H54 (cell line): ENCODE data around the gene SLC2A9.

Experiments
- DNase-seq: peaks from one replicate; pipeline ENCODE4 v3.0.0; 2011; ENCODE audit warnings: low spot score, mixed read lengths; ENCODE audit not compliant: insufficient read length
- FAIRE-seq: peaks from 3 replicates; lab custom pipeline; 2011; peaks lifted over from hg19 to GRCh38; lab: Jason Lieb, UNC
- POLR2A ChIP-seq: IDR thresholded peaks from 2 replicates; pipeline ENCODE4 v1.6.1; 2011; ENCODE audit warnings: low read depth, mild to moderate bottlenecking, low read length

The SLC2A9 gene

DNA sequence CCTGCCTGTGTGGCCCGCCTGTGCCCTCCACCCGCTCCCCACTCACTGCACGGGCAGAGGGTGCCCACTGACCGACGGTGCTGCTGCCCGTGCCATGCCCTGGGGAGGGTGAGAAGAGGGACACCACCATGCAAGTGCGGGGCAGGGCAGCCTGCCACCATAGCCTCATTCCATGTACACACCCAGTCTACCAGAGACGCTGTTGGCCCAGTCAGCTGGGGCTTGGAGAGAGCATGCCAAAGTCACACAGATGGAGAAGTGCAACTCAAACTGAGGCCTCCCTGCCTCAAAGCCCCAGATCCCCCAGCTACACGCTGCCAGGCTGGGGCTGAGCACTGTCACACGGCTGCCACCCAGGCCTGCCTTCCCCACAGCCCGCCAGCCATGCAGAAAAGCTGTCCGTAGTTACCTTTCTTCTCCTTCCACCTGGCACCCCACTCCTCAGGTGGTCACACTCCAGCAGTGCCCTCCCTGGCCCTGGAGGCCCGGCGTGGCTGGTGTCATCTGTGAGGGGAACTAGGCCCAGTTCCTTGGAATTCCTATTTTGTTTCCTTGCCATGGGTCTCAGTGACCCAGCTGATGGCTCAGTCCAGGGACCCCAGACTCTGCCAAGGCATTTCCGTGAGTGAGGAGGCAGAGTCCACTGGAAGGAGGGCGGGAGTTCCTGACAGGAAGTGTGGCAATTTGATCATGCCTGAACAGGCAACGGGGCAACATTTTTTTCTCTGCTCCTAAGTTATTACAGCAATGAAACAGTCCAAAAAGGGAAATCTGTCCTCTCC, at the start of gene SLC2A9:
SLC2A9 (minus strand) TSS at position 627 of the 782 bp plus-strand sequence; CDS start at position 559, 68 bp downstream.
- FAIRE-seq: no peak
- DNase-seq: no peak
- TF ChIP-seq POLR2A: no peak

DNA sequence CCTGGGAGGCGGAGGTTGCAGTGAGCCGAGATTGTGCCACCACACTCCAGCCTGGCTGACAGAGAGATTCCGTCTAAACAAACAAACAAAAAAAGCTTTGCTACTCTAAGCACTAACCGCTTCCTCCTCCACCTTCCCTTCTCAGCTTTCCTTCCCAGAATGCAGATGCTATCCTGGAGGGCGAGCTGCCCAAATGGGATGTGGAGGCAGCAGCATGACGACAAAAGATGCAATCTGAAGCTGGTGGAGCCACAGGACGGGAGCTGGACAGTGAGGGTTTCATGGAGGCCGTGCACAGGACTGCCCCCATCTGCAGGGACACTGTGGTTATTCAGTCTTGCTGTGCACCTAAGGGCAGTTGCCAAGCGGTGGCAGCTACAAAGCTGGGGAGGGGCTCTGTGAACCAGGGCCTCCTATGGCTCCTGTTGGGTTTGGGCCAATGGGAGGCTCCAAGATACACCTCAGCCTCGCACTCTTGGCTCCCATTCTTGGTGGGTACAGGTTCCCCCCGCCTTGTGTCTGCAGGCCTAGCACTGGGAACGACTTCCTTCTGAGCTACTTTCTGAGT, 47.9 kb upstream of the SLC2A9 start:
- no peak for TF ChIP-seq POLR2A
- FAIRE-seq (no peak), DNase-seq (no peak)

DNA sequence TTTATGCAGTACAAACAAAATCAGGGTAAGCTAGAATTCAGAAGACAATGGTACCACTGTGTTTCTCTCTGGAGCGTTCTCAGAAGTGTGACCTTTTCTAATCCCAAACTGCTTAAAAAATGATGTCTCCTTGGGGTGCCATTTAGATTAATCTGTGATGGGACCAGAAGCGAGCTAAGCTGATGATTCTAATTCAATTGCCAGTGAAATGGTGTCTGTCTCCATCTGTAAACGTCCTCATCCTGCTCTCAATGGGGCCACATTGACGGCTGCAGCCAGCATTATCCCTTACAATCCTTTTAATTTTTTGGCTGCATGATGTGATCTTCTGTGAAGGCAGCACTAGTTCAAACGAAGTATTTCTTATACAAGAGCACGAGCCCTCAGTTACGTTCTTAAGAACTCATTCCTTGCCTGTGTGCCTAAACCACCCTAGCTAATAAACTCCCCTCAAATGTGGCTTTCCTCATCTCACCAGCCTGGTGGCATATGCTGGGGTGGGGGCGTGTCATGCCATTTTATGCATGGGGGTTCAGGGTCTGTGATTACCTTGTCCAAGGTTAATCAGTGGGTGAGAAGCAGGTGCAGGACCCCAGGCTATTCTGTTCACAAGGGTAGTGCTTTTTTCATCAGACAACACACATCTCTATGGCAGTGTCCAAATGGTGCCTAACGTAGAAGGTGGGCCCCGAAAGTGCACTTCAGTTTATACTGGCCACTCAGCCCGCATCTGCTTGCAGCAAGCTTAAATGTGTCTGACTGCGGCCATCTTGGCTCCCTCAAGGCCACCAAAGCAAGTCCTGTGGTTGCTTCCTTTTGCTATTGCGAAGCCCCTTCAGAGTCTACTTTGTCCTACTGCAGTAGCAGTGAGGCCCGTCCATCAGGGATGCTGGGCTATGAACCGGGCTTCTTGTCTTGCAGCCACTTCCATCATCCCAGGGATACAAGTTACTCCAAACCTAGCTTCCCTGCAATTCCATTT, 45.7 kb upstream of the SLC2A9 start:
- DNase-seq: no peak
- no peak for FAIRE-seq
- no peak for TF ChIP-seq POLR2A

DNA sequence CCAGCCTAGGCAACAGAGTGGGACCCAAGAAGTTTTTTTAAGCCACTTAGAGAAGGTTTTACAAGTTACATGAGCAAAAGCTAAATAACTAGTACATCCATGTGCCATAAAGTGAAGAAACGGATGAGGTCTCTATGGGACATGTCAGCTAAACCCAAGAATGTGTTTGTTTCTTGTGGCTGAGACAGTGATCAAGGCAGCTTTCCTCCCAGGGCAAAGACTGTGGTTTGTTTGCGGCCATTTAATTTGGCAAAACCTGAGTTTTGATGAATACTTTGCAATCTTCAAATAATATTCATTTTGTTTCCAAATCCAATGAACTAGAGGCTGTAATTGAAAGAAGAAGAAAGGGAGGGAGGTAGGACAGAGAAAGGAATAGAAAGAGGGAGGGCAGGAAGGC, 44.9 kb upstream of the SLC2A9 start:
- FAIRE-seq (no peak), DNase-seq (no peak)
- TF ChIP-seq POLR2A: no peak

DNA sequence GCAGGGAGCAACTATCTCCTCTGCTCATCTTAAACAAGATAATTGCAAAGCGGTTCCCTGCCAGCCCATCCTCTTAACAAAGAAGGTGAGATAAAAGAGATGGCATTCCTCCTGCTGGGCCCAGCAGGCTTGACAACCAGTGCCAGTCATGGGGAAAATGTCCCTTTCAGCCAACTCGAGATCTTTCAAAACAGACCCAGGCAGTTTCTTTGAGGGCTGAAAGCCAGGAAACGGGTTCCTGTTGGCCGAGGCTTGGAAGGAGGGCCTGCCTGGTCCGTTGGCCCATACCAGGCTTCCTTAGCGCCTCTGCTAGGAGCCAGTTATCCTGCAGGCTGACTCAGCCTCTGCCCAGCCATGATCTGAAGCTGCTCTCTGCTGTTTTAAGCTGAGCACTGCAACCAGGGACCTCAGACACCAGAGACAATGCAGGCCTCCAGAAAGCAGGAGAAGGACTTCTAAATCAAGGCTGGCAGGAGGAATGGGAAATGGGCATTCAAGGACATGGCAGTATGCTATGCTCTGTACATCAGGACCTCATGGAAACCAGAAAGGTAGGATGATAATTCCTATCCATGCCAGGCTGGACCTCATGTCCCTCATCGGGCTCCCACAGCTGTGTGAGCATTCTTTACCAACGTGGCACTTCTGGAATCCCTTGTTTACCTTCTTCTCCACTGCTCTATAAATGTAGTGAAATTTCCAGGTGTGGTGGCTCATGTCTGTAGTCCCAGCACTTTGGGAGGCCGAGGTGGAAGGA, 42.4 kb upstream of the SLC2A9 start:
- no peak for TF ChIP-seq POLR2A
- no peak for DNase-seq
- no peak for FAIRE-seq

DNA sequence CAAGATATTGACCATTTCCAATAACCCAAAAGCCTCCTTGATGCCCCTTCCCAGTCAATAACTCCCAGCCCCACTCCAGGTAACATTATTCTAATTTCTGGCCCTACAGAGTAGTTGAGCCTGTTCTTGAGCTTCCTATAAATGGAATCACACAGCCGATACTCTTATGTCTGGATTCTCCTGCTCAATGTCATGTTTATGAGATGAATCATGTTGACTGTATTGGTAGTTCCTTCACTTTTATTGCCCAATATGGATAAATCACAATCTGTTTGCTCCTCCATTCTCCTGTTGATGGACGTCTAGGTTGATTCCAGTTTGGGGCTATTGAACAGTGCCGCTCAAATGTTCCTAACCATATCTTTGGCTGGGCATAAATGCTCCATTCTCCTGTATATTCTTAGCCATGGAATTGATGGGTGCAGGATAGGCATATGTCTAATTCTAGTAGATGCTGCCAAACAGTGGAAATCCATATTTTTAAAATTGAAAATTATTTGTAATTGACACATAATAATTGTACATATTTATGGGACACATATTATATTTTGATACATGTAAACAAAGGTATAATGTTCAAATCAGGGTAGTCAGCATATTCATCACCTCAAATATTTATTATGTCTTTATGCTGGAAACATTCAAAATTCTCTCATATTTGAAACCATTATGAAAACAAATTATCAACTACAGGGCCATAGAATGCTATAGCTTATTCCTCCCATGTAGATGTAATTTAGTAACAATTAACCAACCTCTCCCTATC, 40.5 kb upstream of the SLC2A9 start:
- DNase-seq: no peak
- no peak for TF ChIP-seq POLR2A
- FAIRE-seq: no peak

DNA sequence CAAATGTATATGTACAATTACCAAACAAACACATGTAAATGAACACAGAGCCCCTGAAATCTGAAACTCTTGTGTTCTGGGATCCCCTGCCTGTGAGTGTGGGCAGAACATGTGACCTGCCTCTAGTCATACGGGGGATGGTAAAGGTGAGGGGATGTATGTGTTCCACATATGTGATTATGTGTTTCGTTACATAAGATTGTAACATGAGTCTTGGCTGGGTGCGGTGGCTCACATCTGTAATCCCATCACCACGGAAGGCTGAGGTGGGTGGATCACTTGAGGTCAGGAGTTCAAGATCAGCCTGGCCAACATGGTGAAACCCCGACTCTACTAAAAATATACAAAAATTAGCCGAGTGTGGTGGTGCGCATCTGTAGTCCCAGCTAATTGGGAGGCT, 37.1 kb upstream of the SLC2A9 start:
- no peak for DNase-seq
- no peak for TF ChIP-seq POLR2A
- no peak for FAIRE-seq

DNA sequence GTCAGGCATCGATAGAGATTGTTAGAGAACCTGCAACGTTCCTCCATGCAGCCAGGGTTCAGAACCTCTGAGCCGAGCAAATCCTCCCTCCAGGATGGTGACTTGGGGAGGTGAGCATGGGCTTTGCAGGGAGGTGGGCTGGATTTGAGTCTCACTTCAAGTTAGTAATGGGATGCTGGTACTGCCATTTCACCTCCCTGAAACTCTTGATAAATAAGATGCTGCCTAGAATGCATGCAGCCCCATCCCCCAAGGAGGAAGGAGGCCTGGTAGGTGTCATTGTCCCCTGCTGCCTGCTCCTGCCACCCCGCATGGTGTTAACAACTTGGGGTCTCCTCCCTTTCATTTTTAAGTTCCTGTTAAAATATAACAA, 35.7 kb upstream of the SLC2A9 start:
- TF ChIP-seq POLR2A: no peak
- no peak for FAIRE-seq
- DNase-seq: no peak

DNA sequence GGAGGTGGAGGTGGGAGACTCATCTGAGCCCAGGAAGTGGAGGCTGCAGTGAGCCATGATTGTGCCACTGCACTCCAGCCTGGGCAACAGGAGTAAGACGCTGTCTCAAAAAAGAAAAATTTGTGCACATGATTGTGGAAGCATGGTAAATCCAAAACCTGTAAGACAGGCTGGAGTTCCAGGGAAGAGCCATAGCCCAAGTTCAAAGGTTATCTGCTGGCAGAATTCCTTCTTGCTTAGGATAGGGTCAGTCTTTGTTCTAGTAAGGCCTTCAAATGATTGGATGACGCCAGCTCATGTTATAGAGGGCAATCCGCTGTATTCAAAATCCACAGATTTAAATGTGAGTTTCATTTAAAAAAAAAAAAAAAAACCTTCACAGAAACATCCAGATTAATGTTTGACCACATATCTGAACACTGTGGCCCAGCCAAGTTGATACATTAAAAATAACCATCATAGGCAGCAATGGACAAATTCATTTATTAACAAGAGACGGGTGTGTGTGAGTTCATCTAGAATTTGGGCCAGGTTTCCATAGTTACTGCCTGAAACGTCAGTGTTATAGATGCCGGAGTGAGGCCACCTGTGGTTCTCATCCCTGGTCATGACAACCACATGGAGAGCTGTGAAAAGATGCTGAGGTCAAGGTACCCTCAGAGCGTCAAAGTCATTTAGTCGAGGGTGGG, 35.2 kb upstream of the SLC2A9 start:
- DNase-seq: no peak
- TF ChIP-seq POLR2A: no peak
- no peak for FAIRE-seq

DNA sequence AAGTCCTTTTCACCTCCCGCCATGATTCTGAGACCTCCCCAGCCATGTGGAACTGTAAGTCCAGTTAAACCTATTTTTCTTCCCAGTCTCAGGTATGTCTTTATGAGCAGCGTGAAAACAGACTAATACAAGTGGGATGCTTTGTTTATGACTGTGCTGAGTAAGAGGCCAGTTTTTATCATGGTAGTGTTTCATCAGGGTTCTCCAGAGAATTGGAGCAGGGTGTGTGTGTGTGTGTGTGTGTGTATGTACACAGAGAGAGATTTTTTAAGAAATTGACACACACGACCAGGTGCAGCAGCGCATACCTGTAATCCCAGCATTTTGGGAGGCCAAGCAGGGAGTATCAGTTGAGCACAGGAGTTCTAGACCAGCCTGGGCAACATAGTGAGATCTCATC, 34.6 kb upstream of the SLC2A9 start:
- FAIRE-seq: no peak
- DNase-seq: no peak
- TF ChIP-seq POLR2A: no peak

DNA sequence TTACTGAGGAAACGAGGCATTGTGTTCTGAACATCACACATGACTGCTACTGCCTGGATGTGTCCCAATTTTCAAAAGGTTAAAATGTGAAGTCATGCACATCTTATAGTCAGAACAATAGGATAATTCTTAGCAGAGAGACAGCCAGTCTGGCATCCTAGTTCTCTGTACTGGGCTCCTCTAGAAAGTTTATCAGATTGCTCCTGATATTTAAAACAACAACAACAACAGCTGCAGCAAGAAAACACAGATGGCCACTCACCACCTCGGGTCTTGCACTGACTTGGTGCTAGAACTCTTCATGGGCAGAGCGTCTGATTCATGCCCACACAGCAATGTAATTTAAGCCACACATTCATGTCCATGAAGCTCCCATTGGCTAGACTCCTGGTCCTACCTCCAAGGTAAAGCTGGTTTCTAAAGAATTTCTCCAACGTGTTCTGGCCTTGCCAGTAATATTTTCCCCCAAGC, 33.3 kb upstream of the SLC2A9 start:
- no peak for FAIRE-seq
- TF ChIP-seq POLR2A: no peak

More for the DNA sequence above, 33.3 kb upstream of the SLC2A9 start:
- DNase-seq: no peak
